Kidney epithelial cell (primary cell): ENCODE data around the gene SH3GL3. TPM values are rescaled to one million over a fixed set of nuclear protein-coding genes. Genes with fewer than 3 reads are reported as not detected.

Experiments used
- DNase-seq: peaks from one replicate; pipeline ENCODE4 v3.0.0-alpha.2; 2010; ENCODE audit warnings: low read depth
- H3K27me3 ChIP-seq: 2 replicates; pipeline ENCODE4 v1.6.0; 2011; ENCODE audit warnings: low read length; ENCODE audit not compliant: control insufficient read depth, insufficient read depth
- H3K36me3 ChIP-seq: 2 replicates; pipeline ENCODE4 v1.5.1; 2011; ENCODE audit warnings: low read length; ENCODE audit not compliant: control insufficient read depth, insufficient read depth
- H3K4me3 ChIP-seq: 2 replicates; pipeline ENCODE4 v1.5.1; 2011; ENCODE audit warnings: low read depth, mild to moderate bottlenecking, control low read depth, low read length
- total RNA-seq: library from RNA; depleted of rRNA; stranded (reverse); fragments of >200 nt; gene quantifications from 2 replicates; pipeline ENCODE4 v1.2.3, GENCODE V29; 2015
- TF ChIP-seq, protein P1 (sequence below): IDR thresholded peaks from 2 replicates; pipeline ENCODE4 v1.5.1; 2011; ENCODE audit warnings: mild to moderate bottlenecking, moderate library complexity, low read length, control low read depth, inconsistent platforms; ENCODE audit not compliant: insufficient read depth, poor library complexity, severe bottlenecking

Gene SH3GL3
- total RNA-seq, 1 donor from 2014 or later: 1.0 TPM

DNA sequence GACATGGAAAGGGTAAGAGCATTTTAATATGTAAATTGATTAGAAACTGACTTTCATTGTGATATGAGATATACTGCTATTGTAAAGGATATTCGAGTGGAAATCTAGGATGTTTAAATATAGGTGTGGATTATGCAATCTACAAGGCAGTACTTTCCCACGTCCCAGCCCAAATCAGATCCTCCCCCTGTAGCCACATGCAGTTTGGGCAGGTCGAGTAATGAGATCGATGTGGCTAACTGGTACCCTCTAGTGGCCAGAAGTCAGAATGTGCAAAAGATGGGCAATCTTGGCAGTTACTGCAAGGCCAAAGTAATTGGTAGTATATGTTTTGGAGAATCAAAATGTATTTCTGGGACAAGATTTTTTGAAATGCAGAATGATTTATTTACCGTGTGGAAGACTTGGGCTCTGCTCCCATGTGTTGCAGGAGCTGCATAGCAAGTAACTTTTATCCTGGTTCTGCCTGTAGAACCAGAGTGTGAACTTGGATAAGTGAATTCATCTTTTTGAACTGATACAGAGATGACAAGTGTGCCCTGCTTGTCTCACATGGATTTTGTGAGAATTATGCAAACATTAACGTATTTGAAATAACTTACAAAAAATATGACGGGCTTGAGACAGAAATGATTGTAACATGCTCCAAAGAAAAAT, 112.3 kb downstream of the SH3GL3 start:
- Histone ChIP-seq H3K4me3 (no peak overlapping the region), H3K36me3 (no peaks in the 10 kb centered on the region), H3K27me3 (no peaks in the 10 kb centered on the region)
- TF ChIP-seq, protein P1, sequence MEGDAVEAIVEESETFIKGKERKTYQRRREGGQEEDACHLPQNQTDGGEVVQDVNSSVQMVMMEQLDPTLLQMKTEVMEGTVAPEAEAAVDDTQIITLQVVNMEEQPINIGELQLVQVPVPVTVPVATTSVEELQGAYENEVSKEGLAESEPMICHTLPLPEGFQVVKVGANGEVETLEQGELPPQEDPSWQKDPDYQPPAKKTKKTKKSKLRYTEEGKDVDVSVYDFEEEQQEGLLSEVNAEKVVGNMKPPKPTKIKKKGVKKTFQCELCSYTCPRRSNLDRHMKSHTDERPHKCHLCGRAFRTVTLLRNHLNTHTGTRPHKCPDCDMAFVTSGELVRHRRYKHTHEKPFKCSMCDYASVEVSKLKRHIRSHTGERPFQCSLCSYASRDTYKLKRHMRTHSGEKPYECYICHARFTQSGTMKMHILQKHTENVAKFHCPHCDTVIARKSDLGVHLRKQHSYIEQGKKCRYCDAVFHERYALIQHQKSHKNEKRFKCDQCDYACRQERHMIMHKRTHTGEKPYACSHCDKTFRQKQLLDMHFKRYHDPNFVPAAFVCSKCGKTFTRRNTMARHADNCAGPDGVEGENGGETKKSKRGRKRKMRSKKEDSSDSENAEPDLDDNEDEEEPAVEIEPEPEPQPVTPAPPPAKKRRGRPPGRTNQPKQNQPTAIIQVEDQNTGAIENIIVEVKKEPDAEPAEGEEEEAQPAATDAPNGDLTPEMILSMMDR: peak; percentile 79
- peak; percentile 7 for DNase-seq

DNA sequence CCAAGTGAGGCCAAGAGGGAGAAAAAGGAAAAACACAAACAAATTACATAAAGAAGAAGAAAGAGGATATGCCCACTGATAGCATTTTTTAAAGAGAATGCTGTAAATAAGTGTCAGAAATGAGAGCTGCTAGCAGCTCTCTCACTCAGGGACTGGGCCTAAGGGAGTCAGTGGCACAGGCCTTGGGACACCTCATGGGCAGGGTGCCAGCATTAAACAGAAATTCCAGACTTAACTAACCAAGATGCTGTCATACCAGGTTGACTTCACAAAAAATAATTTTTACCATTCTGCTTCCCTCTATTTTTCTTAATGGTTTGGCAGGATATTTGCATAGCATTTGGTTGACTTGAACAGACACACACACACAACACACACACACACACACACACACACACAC, 114.5 kb downstream of the SH3GL3 start:
- no peak for DNase-seq
- H3K4me3 ChIP-seq: no peak overlapping the region
- TF ChIP-seq, protein P1: no peak
- no peaks in the 10 kb centered on the region for H3K36me3 ChIP-seq
- no peaks in the 10 kb centered on the region for H3K27me3 ChIP-seq

DNA sequence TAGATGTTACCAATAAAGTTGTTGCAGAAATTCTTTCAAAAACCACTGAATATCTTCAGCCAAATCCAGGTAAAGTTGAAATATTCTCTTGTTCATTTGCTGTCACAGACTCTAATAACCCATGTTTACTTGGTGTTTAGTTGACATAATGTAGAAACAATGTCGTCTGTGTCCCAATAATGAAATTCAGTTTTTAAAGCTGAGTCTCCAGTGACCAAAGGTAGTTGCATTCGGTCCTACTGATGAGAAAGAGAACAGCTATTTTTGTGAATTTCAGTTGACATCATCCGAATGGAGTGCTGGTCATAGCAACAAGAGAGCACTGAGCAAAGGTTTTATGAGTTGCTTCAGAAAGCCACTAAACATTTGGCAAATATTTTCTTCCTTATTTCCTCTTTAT, 118.0 kb downstream of the SH3GL3 start:
- TF ChIP-seq, protein P1: no peak
- DNase-seq: no peak
- no peaks in the 10 kb centered on the region for H3K36me3 ChIP-seq

DNA sequence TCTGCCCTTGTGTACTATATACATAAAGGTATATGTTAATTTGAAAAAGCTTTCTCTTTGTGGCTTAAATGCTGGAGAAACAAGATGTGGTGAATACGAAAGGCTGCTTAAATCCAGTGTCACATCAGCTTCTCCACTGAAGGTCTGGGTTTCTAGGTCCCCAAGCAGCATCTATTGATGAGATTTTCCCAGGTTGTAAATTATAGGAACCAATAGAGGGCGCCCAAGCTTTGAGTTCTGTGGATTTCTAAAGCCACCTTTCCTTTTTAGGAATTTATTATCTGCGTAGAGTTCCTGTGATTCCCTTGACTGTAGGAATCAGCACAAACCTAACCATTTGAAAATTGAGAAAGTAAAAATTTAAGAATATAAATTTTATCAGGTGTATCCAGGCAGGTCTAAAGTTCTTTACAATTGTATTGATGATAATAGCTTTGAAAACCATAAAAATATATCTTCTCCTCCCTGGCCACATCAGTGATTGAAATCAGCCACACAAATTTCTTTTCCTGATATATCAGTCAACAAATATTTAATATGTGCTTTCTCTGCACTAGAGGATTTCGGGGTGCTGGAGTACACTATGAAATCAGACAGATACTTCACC, 118.5 kb downstream of the SH3GL3 start:
- H3K27me3 ChIP-seq: no peaks in the 10 kb centered on the region
- no peaks in the 10 kb centered on the region for H3K36me3 ChIP-seq
- TF ChIP-seq, protein P1: peak; percentile 73
- H3K4me3 ChIP-seq: no peak overlapping the region
- no peak for DNase-seq

More for the DNA sequence above, 118.0 kb downstream of the SH3GL3 start:
- no peaks in the 10 kb centered on the region for H3K27me3 ChIP-seq
- H3K4me3 ChIP-seq: no peak overlapping the region

DNA sequence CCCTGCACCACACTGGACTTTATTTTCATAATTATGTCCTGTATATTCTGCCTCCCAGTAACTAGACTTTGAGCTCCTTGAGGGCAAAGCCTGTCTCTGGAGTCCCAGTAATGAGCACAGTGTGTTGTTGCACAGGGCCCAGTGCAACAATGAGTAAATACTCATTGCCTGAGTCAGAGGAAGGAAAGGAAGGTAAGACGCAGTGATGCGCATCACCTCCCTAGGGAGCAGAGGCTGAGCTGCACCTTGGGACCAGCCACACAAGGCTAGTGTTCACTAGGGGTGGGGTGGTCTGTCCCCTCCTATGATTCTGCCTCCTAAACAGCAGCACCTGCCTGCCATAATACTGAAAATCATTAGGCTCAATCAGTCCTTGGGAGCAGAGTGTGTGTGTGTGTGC, 120.2 kb downstream of the SH3GL3 start:
- Histone ChIP-seq H3K36me3 (no peaks in the 10 kb centered on the region), H3K27me3 (no peaks in the 10 kb centered on the region), H3K4me3 (no peak overlapping the region)
- TF ChIP-seq, protein P1: no peak
- no peak for DNase-seq

DNA sequence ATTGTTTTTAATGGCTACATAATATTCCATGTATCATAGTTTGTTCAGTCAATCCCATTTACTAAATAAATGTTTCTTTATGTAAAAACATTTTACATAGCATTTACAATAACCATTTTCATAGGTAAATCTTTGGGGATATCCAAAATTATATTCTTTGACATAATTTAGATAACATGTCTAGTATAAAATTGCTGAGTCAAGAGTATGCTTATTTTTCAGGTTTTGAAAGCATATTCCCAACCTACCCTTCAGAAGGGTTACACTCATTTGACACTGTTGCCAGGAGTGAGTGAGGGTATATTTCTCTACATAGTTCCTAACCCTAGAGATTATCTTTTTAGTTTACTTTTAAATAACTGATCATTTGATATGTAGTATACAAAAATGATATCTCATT, 122.2 kb downstream of the SH3GL3 start:
- H3K27me3 ChIP-seq: no peaks in the 10 kb centered on the region

More for the DNA sequence above, 122.2 kb downstream of the SH3GL3 start:
- H3K36me3 ChIP-seq: no peaks in the 10 kb centered on the region
- DNase-seq: no peak
- no peak overlapping the region for H3K4me3 ChIP-seq
- TF ChIP-seq, protein P1: no peak
